Mucosa of descending colon (tissue), 3 donors: ENCODE measurements around the gene ZCCHC7. TPM values are rescaled to one million over a fixed set of nuclear protein-coding genes. Genes with fewer than 3 reads are reported as not detected.

Experiments
- ATAC-seq: fragments of 200-7000 bp; cut with Tn5 transposase; one replicate; pipeline ENCODE4 v1.9.1; 2020; ENCODE audit warnings: mild to moderate bottlenecking, moderate library complexity
- DNase-seq, 3 donors: peaks; one replicate each; pipeline ENCODE4 v3.0.0-alpha.2; 2020
- H3K36me3 ChIP-seq: fragments of 200-600 bp; one replicate; pipeline ENCODE4 v1.8.0; 2021; ENCODE audit warnings: low read depth, mild to moderate bottlenecking
- H3K4me1 ChIP-seq: fragments of 200-600 bp; one replicate; pipeline ENCODE4 v1.8.0; 2021; ENCODE audit warnings: low read depth, mild to moderate bottlenecking
- H3K4me3 ChIP-seq: fragments of 200-600 bp; one replicate; pipeline ENCODE4 v1.8.0; 2021; ENCODE audit warnings: mild to moderate bottlenecking
- H3K9me3 ChIP-seq: fragments of 200-600 bp; one replicate; pipeline ENCODE4 v1.8.0; 2021; ENCODE audit warnings: mild to moderate bottlenecking
- intact Hi-C, 2 donors: fragments of 100-400 bp; cut with DNase I in 1 of 2; cut with micrococcal nuclease in 1 of 2; formaldehyde crosslinking; loops; one replicate each; pipeline versions ENCODE4 v1.11.0 to v1.11.1; 2022; cut with DNase I, micrococcal nuclease
- total RNA-seq, 3 donors: library from RNA; stranded (reverse); fragmentation: NEBNext Ultra II Directional in 2 of 3; extraction: Animal tissue kit (Norgen Biotek cat#: 25700) in 2 of 3; gene quantifications; one replicate each; pipeline versions ENCODE4 v1.2.1 to v1.2.4, GENCODE V29; 2021 to 2023
- TF ChIP-seq, protein P1 (sequence below): fragments of 200-600 bp; IDR thresholded peaks from one replicate; pipeline ENCODE4 v1.8.0; 2022; ENCODE audit warnings: antibody characterized with exemption, mild to moderate bottlenecking
- donor health status: DM: no; HTN: no; CAD: no; lungs with moderate emphysema.
- donor health status: DM: no; HTN: no; CAD: no.
- donor health status: DM: no; HTN: yes; CAD: no.

Gene ZCCHC7
- total RNA-seq, 3 donors from 2014 or later, result 18.3 to 25.7 (median 19.7) TPM

DNA sequence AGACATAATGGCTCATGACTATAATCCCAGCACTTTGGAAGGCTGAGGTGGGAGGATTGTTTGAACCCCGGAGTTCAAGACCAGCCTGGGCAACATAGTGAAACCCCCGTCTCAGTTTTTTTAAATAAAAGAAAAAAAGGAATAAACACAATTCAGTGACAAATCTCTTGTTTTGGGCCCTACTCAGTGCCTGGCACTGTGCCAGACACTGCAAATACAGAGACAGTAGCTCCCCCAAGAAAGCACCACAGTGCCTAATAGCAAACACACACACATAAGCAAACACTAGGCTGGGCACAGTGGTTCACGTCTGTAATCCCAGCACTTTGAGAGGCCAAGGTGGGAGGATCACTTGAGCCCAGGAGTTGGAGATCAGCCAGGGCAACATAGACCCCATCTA lies 252.5 kb downstream of the ZCCHC7 start:
- TF ChIP-seq, protein P1, sequence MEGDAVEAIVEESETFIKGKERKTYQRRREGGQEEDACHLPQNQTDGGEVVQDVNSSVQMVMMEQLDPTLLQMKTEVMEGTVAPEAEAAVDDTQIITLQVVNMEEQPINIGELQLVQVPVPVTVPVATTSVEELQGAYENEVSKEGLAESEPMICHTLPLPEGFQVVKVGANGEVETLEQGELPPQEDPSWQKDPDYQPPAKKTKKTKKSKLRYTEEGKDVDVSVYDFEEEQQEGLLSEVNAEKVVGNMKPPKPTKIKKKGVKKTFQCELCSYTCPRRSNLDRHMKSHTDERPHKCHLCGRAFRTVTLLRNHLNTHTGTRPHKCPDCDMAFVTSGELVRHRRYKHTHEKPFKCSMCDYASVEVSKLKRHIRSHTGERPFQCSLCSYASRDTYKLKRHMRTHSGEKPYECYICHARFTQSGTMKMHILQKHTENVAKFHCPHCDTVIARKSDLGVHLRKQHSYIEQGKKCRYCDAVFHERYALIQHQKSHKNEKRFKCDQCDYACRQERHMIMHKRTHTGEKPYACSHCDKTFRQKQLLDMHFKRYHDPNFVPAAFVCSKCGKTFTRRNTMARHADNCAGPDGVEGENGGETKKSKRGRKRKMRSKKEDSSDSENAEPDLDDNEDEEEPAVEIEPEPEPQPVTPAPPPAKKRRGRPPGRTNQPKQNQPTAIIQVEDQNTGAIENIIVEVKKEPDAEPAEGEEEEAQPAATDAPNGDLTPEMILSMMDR, result no peak
- ATAC-seq, result no peak
- intact Hi-C loops, result no loop called here

DNA sequence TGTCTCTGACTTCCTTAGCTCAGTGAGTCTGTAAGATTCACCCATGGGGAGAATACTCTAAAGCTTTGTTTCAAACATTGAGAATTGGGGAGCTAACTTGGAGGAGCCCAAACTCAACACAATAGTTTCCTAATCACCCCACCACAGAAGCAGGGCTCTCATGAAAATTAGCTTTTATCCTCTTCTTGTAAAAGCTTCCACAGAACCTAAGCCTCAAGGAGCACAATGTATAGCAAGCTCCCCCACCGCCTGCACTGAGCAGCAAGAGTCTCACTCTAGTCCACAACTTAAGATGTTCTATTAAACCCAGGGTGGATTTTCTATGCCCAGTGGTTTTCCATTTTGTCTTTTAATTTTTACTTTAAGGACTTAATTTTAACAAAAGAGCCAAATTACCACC lies 253.2 kb downstream of the ZCCHC7 start:
- no peak for ATAC-seq
- TF ChIP-seq, protein P1, result no peak
- H3K36me3 ChIP-seq, result no peaks in the 10 kb centered on the region
- intact Hi-C loops, result no loop called here
- no peaks in the 10 kb centered on the region for H3K9me3 ChIP-seq
- DNase-seq, result no peak
- no peaks in the 10 kb centered on the region for H3K4me1 ChIP-seq
- H3K4me3 ChIP-seq, result no peak overlapping the region

More for the DNA sequence above, 252.5 kb downstream of the ZCCHC7 start:
- Histone ChIP-seq H3K36me3 (no peaks in the 10 kb centered on the region), H3K4me3 (no peak overlapping the region), H3K9me3 (no peaks in the 10 kb centered on the region), H3K4me1 (no peaks in the 10 kb centered on the region)
- DNase-seq, result no peak

DNA sequence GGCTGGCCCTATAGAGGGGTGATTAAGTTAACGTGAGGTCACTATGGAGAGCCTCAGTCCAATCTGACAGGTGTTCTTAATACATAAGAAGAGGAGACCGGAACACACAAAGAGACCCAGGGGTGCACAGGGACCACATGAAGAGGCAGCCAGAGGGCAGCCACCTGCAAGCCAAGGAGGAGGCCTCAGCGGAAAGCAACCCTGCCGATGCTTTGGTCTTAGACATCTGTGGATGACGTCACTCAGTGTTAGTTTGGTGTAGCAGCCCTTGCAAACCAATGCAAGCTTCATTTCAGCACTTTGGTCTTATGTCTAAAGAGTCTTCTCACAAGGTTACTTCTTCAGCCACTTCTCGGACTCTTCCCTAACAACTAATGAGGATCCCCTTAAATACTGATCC lies 254.5 kb downstream of the ZCCHC7 start:
- intact Hi-C loops, result no loop called here
- Histone ChIP-seq H3K4me1 (no peaks in the 10 kb centered on the region), H3K9me3 (no peaks in the 10 kb centered on the region), H3K4me3 (no peak overlapping the region), H3K36me3 (no peaks in the 10 kb centered on the region)
- DNase-seq, result no peak
- TF ChIP-seq, protein P1, result no peak
- ATAC-seq, result peak; percentile 49

DNA sequence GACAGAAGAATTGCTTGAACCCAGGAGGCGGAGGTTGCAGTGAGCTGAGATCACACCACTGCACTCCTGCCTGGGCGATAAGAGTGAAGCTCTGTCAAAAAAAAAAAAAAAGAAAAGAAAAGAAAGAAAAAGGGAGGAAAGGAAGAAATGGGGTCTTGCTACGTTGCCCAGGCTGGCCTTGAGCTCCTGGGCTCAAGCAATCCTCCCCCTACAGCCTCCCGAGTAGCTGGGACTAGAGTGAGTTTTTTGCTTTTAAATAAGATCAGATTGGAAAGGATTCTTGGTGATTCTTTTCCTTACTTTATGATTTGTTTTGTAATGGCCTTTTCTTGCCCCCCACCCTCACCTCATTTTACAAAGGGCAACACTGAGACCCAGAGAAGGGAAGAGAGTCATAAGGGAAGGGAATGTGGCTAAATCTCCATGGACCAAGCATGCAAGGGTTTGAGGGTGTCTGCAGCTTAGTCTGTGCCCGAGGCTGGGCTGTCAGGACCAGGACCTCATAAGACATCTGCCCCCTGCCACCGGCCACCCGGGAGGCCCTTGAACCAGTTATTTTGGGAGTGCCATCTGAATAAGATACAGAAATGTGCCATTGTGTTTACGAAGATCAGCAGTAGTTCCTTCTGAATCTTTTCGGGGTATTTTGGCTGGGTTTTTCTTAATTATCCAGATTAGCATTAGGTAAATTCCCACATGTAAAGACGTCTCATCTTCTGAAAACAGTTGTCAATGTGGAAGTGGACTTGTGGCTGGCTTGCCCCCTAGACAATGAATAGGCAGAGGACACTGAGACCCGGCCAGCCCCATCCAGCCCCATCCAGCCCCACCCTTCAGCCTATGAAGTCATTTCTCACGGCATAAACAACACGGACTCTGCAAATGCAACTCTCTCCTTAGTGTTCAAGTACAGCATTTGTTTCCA lies 257.6 kb downstream of the ZCCHC7 start:
- TF ChIP-seq, protein P1, result no peak
- no peaks in the 10 kb centered on the region for H3K4me1 ChIP-seq
- no peak for ATAC-seq
- intact Hi-C loops, result no loop called here
- no peaks in the 10 kb centered on the region for H3K9me3 ChIP-seq
- H3K36me3 ChIP-seq, result no peaks in the 10 kb centered on the region
- DNase-seq, result no peak
- H3K4me3 ChIP-seq, result no peak overlapping the region

DNA sequence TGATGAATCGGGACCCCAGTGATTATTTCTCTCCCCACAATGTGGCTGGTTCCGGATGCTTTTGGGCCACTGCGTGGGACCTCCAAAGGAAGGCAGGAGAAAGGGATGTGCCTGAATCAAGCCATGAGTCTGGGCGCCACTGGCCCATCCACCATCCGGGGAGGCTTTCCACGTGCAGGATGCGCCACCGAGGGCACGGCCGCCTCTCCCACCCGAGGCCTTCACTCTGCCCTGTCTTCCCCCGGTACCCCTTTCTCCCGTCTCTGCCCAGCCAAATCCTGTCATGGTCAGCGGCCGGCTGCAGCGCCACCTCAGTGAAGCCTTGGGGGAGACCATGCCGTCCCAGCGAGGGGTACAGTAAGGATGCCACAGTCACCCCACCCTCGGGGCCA lies 258.2 kb downstream of the ZCCHC7 start:
- DNase-seq (no peak), ATAC-seq (no peak)

More for the DNA sequence above, 258.2 kb downstream of the ZCCHC7 start:
- no peaks in the 10 kb centered on the region for H3K4me1 ChIP-seq
- no peaks in the 10 kb centered on the region for H3K9me3 ChIP-seq
- TF ChIP-seq, protein P1, result no peak
- no peaks in the 10 kb centered on the region for H3K36me3 ChIP-seq
- no peak overlapping the region for H3K4me3 ChIP-seq
- intact Hi-C loops, result no loop called here
